ENCODE results near the gene CCDC148.

The CCDC148 gene

GRCh38 chr2:158202161-158202815 is 254.3 kb downstream of the CCDC148 start:
- no peak for DNase-seq

GRCh38 chr2:158199928-158200650 is 256.5 kb downstream of the CCDC148 start:
- DNase-seq: no peak

- DNase-seq: no peak
These were observed 258.6 kb downstream of the CCDC148 start for GRCh38 chr2:158197940-158198339.

GRCh38 chr2:158194229-158194628 is 262.3 kb downstream of the CCDC148 start:
- DNase-seq: no peak

GRCh38 chr2:158192515-158193443 is 263.8 kb downstream of the CCDC148 start:
- DNase-seq: no peak

- peak; percentile 18 for DNase-seq
These were observed 265.3 kb downstream of the CCDC148 start for GRCh38 chr2:158191076-158191895.

- no peak for DNase-seq
These were observed 267.0 kb downstream of the CCDC148 start for GRCh38 chr2:158189526-158189925.

GRCh38 chr2:158187908-158188307 is 268.6 kb downstream of the CCDC148 start:
- no peak for DNase-seq

GRCh38 chr2:158184556-158185343 is 271.8 kb downstream of the CCDC148 start:
- DNase-seq: no peak

- DNase-seq: no peak
These were observed 272.6 kb downstream of the CCDC148 start for GRCh38 chr2:158184001-158184400.

- DNase-seq: no peak
These were observed 273.8 kb downstream of the CCDC148 start for GRCh38 chr2:158182676-158183295.

- no peak for DNase-seq
These were observed 275.4 kb downstream of the CCDC148 start for GRCh38 chr2:158181171-158181570.

GRCh38 chr2:158179660-158180059 is 276.9 kb downstream of the CCDC148 start:
- no peak for DNase-seq

GRCh38 chr2:158178646-158179045 is 277.9 kb downstream of the CCDC148 start:
- DNase-seq: no peak

- no peak for DNase-seq
These were observed 281.6 kb downstream of the CCDC148 start for GRCh38 chr2:158174956-158175355.

GRCh38 chr2:158174495-158174894 is 282.1 kb downstream of the CCDC148 start:
- no peak for DNase-seq

- no peak for DNase-seq
These were observed 283.8 kb downstream of the CCDC148 start for GRCh38 chr2:158172719-158173118.

GRCh38 chr2:158154596-158154995 is 302.0 kb downstream of the CCDC148 start:
- no peak for DNase-seq

GRCh38 chr2:158153270-158154015 is 303.1 kb downstream of the CCDC148 start:
- DNase-seq: no peak

- no peak for DNase-seq
These were observed 311.5 kb downstream of the CCDC148 start for GRCh38 chr2:158144914-158145625.

Data from CD4-positive, alpha-beta T cell treated with Interleukin-6 for 4 hours (primary cell).